Fibroblast of skin of left biceps (primary cell): ENCODE measurements around the gene HOXB7.

Source experiments
- DNase-seq, 2 experiments: peaks; one replicate each; pipeline ENCODE4 v3.0.0-alpha.2; 2013; ENCODE audit warnings: low read depth in 2 of 2

Gene HOXB7

GRCh38 chr17:48579471-48579759 lies 31.4 kb downstream of the HOXB7 start:
- DNase-seq, result no peak

GRCh38 chr17:48578616-48579470 lies 32.0 kb downstream of the HOXB7 start:
- no peak for DNase-seq

GRCh38 chr17:48577946-48578615 lies 32.7 kb downstream of the HOXB7 start, which contains the start of gene HOXB4:
TSS of gene HOXB4 (minus strand) at chr17:48578350. CDS start at chr17:48578319, 31 bp downstream.
- no peak for DNase-seq

GRCh38 chr17:48577330-48577945 lies 33.4 kb downstream of the HOXB7 start:
- no peak for DNase-seq

GRCh38 chr17:48576479-48577309 lies 34.1 kb downstream of the HOXB7 start:
- DNase-seq, result no peak

- no peak for DNase-seq
Observed at GRCh38 chr17:48575673-48576478, 34.9 kb downstream of the HOXB7 start.

- no peak for DNase-seq
Observed at GRCh38 chr17:48575066-48575582, 35.7 kb downstream of the HOXB7 start.

GRCh38 chr17:48574505-48575065 lies 36.2 kb downstream of the HOXB7 start:
- no peak for DNase-seq

GRCh38 chr17:48571826-48572417 lies 38.9 kb downstream of the HOXB7 start:
- DNase-seq, result no peak

GRCh38 chr17:48571024-48571818 lies 39.6 kb downstream of the HOXB7 start:
- DNase-seq, result no peak

GRCh38 chr17:48570325-48571023 lies 40.3 kb downstream of the HOXB7 start:
- DNase-seq, result no peak

GRCh38 chr17:48569674-48570324 lies 41.0 kb downstream of the HOXB7 start:
- no peak for DNase-seq

GRCh38 chr17:48569240-48569582 lies 41.6 kb downstream of the HOXB7 start:
- no peak for DNase-seq

- no peak for DNase-seq
Observed at GRCh38 chr17:48568499-48569239, 42.1 kb downstream of the HOXB7 start.

GRCh38 chr17:48567646-48568354 lies 43.0 kb downstream of the HOXB7 start:
- DNase-seq, result no peak

- DNase-seq, result no peak
Observed at GRCh38 chr17:48567209-48567608, 43.6 kb downstream of the HOXB7 start.

GRCh38 chr17:48566717-48567116 lies 44.1 kb downstream of the HOXB7 start:
- DNase-seq, result no peak
